Heart right ventricle (tissue), 16 donors: ENCODE data around the gene CMSS1. TPM values are rescaled to one million over a fixed set of nuclear protein-coding genes. Genes with fewer than 3 reads are reported as not detected.

Source experiments
- ATAC-seq, 8 donors: fragments of 200-7000 bp; cut with Tn5 transposase; one replicate each; pipeline ENCODE4 v1.9.1; 2020; ENCODE audit warnings: mild to moderate bottlenecking in 8 of 8, moderate library complexity in 8 of 8, moderate number of reproducible peaks in 1 of 8
- DNase-seq, 2 donors: peaks; one replicate each; pipeline ENCODE4 v3.0.0-alpha.2; 2020
- H3K27ac ChIP-seq, 10 donors: fragments of 200-600 bp; sonication (generic) in 2 of 10; one replicate each; pipeline versions ENCODE4 v1.5.0 to v1.8.0; 2020 to 2022; ENCODE audit warnings: mild to moderate bottlenecking in 3 of 10
- H3K27me3 ChIP-seq, 7 donors: fragments of 200-600 bp; one replicate each; pipeline ENCODE4 v1.8.0; 2021 to 2022; ENCODE audit warnings: mild to moderate bottlenecking in 2 of 7
- H3K36me3 ChIP-seq, 9 donors: fragments of 200-600 bp; sonication (generic) in 1 of 9; one replicate each; pipeline versions ENCODE4 v1.5.0 to v1.8.0; 2020 to 2022; ENCODE audit warnings: mild to moderate bottlenecking in 2 of 9
- H3K4me1 ChIP-seq, 9 donors: fragments of 200-600 bp; sonication (generic) in 1 of 9; one replicate each; pipeline versions ENCODE4 v1.5.0 to v1.8.0; 2020 to 2022; ENCODE audit warnings: mild to moderate bottlenecking in 4 of 9
- H3K4me3 ChIP-seq, 10 donors: fragments of 200-600 bp; sonication (generic) in 2 of 10; one replicate each; pipeline versions ENCODE4 v1.5.0 to v1.8.0; 2020 to 2022; ENCODE audit warnings: mild to moderate bottlenecking in 7 of 10, moderate library complexity in 2 of 10
- H3K9me3 ChIP-seq, 11 donors: fragments of 200-600 bp in 10 of 11; sonication (generic) in 2 of 11; one replicate each; pipeline versions ENCODE4 v1.5.0 to v1.8.0; 2013 to 2022; ENCODE audit warnings: mild to moderate bottlenecking in 2 of 11, control low read depth in 1 of 11, moderate library complexity in 1 of 11
- CTCF ChIP-seq, 9 donors: fragments of 200-600 bp; sonication (generic) in 2 of 9; IDR thresholded peaks; one replicate each; pipeline versions ENCODE4 v1.5.0 to v1.8.0; 2021 to 2022; ENCODE audit warnings: antibody characterized with exemption in 9 of 9, mild to moderate bottlenecking in 5 of 9, moderate library complexity in 1 of 9
- WGBS, 2 donors: extraction: QIAGEN DNeasy Blood & Tissue Kit; methylation state at CpG; one replicate each; pipeline ENCODE4 v1.1.7; 2013; ENCODE audit warnings: inconsistent platforms in 1 of 2; 5-methylcytosine and 5-hydroxymethylcytosine counted together
- intact Hi-C, 10 donors: fragments of 100-400 bp; cut with DNase I; formaldehyde crosslinking; loops; one replicate each; pipeline versions ENCODE4 v1.11.1 to v1.14.2; 2022
- polyA plus RNA-seq, 2 donors: library from polyadenylated mRNA; stranded (reverse); fragments of 200-250 nt; gene quantifications; one replicate each; pipeline ENCODE4 v1.2.3, GENCODE V29; 2013
- total RNA-seq, 10 donors: library from RNA; stranded (reverse); fragmentation: NEBNext Ultra II Directional in 3 of 10; extraction: Animal tissue kit (Norgen Biotek cat#: 25700) in 3 of 10; gene quantifications; one replicate each; pipeline versions ENCODE4 v1.2.1 to v1.2.4, GENCODE V29; 2021 to 2023
- donor health status: Arrhythmogenic right ventricular cardiomyopathy.
- donor health status: ischemic (EF 13 %, LVEDD 7.1; RV severe dilation, severe dysfunction).
- donor health status: healthy with polysubstance abuse.
- donor health status: DM: no; HTN: yes; CAD: no.
- donor health status: DM: no; HTN: no; CAD: no.
- donor health status: ischemic (EF 25% LVEDD 6.9; RV normal size, moderate dysfunction).
- donor health status: ischemic (EF 25% LVEDD 5.7; RV mildly dilated, moderate dysfunction).
- donor health status: healthy.
- donor health status: DM: yes; HTN: yes; CAD: no.
- donor health status: Ischemic cardiomyopathy.
- donor health status: ischemic (EF 35%, LVEDD 5.7; RV mildly dilated, moderate dysfunction).
- donor health status: nonischemic (EF 11% LVEDD 7.7; RV severe dilation, severe dysfunction).
- donor health status: DM: yes; HTN: yes; CAD: no.
- donor health status: PGD.
- donor health status: ischemic (EF 29% LVEDD 5.4; RV normal size, mild dysfunction).
- donor health status: nonischemic (EF 23%, LVEDD 6.1; RV moderate dilation, normal function).

Gene CMSS1
- total and polyA plus RNA-seq, 12 donors = 24.6 to 45.4 (median 34.6) TPM

- Histone ChIP-seq H3K27ac (peak overlapping the region; percentile 70 to 98 (median 94)), H3K27me3 (no peaks in the 10 kb centered on the region), H3K36me3 (peaks cover 0 to 8% (median 0%) of the 10 kb centered on the region in 9 donors), H3K4me3 (peak overlapping the region; percentile 55 to 88 (median 75)), H3K9me3 (no peaks in the 10 kb centered on the region), H3K4me1 (peaks cover 2 to 65% (median 44%) of the 10 kb centered on the region in 9 donors)
- TF ChIP-seq CTCF (IDR thresholded peaks at IDR 0.05) = peak in 3 of 9 donors; percentile 23 to 40 (median 40)
- WGBS, 2 donors = 2 to 3% methylated on average over 63 of the region's 63 CpGs
- intact Hi-C loops = loop anchor here in 6 of 10 donors (2.0 to 10.0 kb wide), 9 partner anchors 31 to 289 kb away; no protein-coding TSS in a partner anchor
- DNase-seq = peak; percentile 84 to 86
- peak; percentile 94 to 97 (median 94) for ATAC-seq
Observed at GRCh38 chr3:99875929-99876841, 58.5 kb downstream of the CMSS1 start.

- peak overlapping the region in 9 of 10 donors; percentile 62 to 88 (median 75) for H3K4me3 ChIP-seq
- no peak for TF ChIP-seq CTCF (IDR thresholded peaks at IDR 0.05)
- H3K27me3 ChIP-seq = no peaks in the 10 kb centered on the region
- DNase-seq (no peak), ATAC-seq (no peak)
- intact Hi-C loops = loop anchor here in 6 of 10 donors (2.0 to 10.0 kb wide), 8 partner anchors 44 to 288 kb away; no protein-coding TSS in a partner anchor
- WGBS, 2 donors = 65 to 66% methylated on average over 4 of the region's 4 CpGs
- H3K9me3 ChIP-seq = no peaks in the 10 kb centered on the region
- H3K4me1 ChIP-seq = peaks cover 4 to 67% (median 45%) of the 10 kb centered on the region in 9 donors
- no peaks in the 10 kb centered on the region for H3K36me3 ChIP-seq
- H3K27ac ChIP-seq = peak overlapping the region; percentile 70 to 98 (median 94)
Observed at GRCh38 chr3:99877031-99877579, 59.4 kb downstream of the CMSS1 start.

- H3K36me3 ChIP-seq = no peaks in the 10 kb centered on the region
- intact Hi-C loops = loop anchor here in 6 of 10 donors (5.0 to 10.0 kb wide), 7 partner anchors 47 to 287 kb away; no protein-coding TSS in a partner anchor
- H3K4me3 ChIP-seq = no peak overlapping the region
- H3K4me1 ChIP-seq = peaks cover 4 to 68% (median 47%) of the 10 kb centered on the region in 9 donors
- no peak for TF ChIP-seq CTCF (IDR thresholded peaks at IDR 0.05)
- no peaks in the 10 kb centered on the region for H3K9me3 ChIP-seq
- DNase-seq = no peak
- no peaks in the 10 kb centered on the region for H3K27me3 ChIP-seq
- H3K27ac ChIP-seq = peak overlapping the region in 8 of 10 donors; percentile 5 to 98 (median 94)
- 99 to 100% methylated on average over 1 of the region's 1 CpG for WGBS, 2 donors
- ATAC-seq = peak in 1 of 8 donors; percentile 51
Observed at GRCh38 chr3:99878005-99878404, 60.3 kb downstream of the CMSS1 start.

- no peaks in the 10 kb centered on the region for H3K9me3 ChIP-seq
- peak overlapping the region in 5 of 10 donors; percentile 39 to 98 (median 89) for H3K27ac ChIP-seq
- no peaks in the 10 kb centered on the region for H3K36me3 ChIP-seq
- peaks cover 4 to 68% (median 42%) of the 10 kb centered on the region in 9 donors for H3K4me1 ChIP-seq
- TF ChIP-seq CTCF (IDR thresholded peaks at IDR 0.05) = no peak
- DNase-seq = no peak
- intact Hi-C loops = loop anchor here in 6 of 10 donors (5.0 to 10.0 kb wide), 7 partner anchors 46 to 286 kb away; no protein-coding TSS in a partner anchor
- no peak for ATAC-seq
- H3K27me3 ChIP-seq = no peaks in the 10 kb centered on the region
- no peak overlapping the region for H3K4me3 ChIP-seq
- WGBS, 2 donors = 88 to 94% methylated on average over 2 of the region's 2 CpGs
Observed at GRCh38 chr3:99879275-99879674, 61.6 kb downstream of the CMSS1 start.
